Breast epithelium (tissue), 3 donors: Measurements from ENCODE around the gene IAH1.

Source experiments
- POLR2AphosphoS5 ChIP-seq, 3 donors: sonication (generic); formaldehyde crosslinking; IDR thresholded peaks; one replicate each; pipeline ENCODE4 v1.6.1; 2017; ENCODE audit warnings: antibody characterized with exemption in 3 of 3
- TF ChIP-seq, protein P1 (sequence below), 3 donors: fragments of 450-650 bp; IDR thresholded peaks; one replicate each; pipeline ENCODE4 v1.5.1; 2016 to 2017; ENCODE audit warnings: antibody characterized with exemption in 3 of 3, mild to moderate bottlenecking in 3 of 3, moderate library complexity in 3 of 3

DNA sequence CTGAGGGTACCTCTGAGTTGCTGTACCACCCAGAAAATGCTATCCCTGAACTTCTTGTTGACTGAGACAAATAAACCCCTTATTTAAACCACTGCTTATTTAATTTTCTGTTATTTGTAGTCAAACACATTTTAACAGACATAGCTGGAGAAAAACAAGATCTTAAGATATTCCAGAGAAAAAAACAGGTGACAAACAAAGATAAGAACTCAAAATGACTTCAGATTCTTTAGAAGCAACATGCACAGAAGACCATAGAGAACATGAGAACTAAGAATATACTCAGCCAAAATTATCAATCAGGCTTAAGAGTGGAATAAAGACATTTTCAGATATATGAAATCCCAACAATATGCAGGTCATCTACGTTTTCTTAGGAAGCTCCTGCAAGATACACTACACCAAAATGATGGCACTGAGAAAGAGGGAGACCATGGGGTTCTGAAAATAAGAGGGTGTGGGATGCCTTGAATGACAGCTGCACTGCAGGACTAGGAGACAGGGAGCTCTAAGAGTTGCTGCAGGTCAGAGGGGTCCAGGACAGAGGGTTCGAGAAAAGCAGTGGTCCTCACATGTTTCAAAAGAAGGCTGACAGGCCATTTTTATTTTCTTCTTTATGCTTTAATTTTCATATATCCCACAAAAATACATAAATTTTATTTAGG is 42.9 kb downstream of the IAH1 start:
- TF ChIP-seq, protein P1, sequence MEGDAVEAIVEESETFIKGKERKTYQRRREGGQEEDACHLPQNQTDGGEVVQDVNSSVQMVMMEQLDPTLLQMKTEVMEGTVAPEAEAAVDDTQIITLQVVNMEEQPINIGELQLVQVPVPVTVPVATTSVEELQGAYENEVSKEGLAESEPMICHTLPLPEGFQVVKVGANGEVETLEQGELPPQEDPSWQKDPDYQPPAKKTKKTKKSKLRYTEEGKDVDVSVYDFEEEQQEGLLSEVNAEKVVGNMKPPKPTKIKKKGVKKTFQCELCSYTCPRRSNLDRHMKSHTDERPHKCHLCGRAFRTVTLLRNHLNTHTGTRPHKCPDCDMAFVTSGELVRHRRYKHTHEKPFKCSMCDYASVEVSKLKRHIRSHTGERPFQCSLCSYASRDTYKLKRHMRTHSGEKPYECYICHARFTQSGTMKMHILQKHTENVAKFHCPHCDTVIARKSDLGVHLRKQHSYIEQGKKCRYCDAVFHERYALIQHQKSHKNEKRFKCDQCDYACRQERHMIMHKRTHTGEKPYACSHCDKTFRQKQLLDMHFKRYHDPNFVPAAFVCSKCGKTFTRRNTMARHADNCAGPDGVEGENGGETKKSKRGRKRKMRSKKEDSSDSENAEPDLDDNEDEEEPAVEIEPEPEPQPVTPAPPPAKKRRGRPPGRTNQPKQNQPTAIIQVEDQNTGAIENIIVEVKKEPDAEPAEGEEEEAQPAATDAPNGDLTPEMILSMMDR (IDR thresholded peaks at IDR 0.05), result no peak
- no peak for TF ChIP-seq POLR2AphosphoS5 (IDR thresholded peaks at IDR 0.05)
